Dedifferentiated amniotic fluid mesenchymal stem cell (primary cell): ENCODE measurements around the gene SUPT4H1.
"Not testable (repeated sequence)": the region's sequence is repeated elsewhere in the genome, so short reads cannot be mapped to it uniquely, and the experiment has no call there.

ENCODE experiments used
- DNase-seq: peaks from one replicate; pipeline ENCODE4 v3.0.0-alpha.2; 2016; ENCODE audit errors: extremely low spot score

Gene SUPT4H1

DNA sequence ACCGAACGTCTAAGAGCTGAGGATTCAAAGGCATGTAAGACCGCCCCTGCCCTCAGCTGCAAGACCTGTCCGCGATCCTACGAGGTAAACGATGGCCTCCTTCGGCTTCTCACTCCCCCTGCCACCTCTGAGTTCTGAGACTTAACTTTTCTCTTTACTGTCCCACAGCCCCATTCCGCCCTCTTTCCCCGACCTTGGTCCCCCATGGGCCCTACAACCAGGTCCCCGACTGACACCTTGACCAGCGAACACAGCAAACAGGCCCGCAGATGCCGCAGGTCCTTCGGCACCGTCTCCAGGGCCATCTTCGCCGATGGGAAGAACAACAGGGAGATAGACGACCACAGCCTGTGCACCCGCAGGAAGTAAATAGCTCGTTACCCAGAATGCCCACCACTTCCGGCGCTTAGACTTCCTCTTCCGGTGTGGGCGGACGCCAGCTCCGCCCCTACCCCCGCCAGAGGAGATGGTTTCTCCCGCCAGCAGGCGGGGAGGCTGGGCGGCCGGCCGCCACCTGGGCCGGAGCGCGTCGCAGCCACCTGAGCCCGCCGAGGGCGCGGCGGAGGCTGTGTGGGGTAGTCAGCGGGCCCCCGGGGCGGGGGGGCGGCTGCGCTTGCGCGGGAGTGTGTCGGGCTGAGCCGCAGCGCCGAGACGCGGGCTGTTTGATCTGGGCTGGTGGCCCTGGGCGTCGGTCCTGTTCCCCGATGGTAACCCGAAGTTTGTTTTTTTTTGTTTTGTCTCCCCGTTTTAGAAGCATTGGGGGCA, at the start of gene SUPT4H1:
TSS of gene SUPT4H1 (minus strand) at position 371 of the 765 bp plus-strand sequence. CDS start at position 305, 66 bp downstream.
- DNase-seq = peak; percentile 90

DNA sequence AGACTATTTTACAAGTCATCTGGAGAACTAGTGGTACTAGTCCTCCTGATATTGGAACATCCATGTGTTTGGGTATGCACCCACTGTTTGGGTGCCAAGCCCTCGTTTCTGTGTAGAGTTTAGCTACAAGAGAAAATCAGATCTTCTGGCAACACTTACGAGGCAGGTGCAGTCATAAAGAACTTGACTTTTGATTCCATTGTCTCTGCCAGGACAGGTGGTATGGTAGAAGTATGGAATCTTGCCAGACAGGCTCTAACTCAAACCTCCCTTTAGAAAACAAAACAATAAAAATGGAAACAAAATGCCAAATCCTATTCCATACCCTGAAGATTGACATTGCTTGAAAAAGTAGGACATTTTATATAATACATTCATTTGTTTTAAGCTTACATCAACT, 49.3 kb upstream of the SUPT4H1 start:
- no peak for DNase-seq

DNA sequence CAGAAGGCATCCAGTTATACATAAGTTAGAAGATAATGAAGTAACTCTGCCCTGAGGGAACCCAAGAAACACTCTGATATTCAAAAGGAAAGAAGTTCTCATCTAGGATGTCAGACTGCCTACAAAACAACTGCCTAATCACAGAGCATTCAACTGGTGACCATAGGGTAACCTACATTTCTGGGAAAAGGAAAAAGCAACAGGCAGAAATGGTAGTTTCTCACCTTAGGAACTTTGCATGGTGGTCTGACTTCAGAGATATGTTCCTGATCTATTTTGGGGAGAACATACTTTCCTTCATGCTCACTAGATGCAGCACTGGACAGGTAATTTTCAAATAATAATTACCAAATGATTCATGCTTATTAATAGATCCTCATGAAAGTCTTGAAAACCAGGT, 48.8 kb upstream of the SUPT4H1 start:
- no peak for DNase-seq

GRCh38 chr17:58399974-58400373, 48.0 kb upstream of the SUPT4H1 start:
- DNase-seq = no peak

DNA sequence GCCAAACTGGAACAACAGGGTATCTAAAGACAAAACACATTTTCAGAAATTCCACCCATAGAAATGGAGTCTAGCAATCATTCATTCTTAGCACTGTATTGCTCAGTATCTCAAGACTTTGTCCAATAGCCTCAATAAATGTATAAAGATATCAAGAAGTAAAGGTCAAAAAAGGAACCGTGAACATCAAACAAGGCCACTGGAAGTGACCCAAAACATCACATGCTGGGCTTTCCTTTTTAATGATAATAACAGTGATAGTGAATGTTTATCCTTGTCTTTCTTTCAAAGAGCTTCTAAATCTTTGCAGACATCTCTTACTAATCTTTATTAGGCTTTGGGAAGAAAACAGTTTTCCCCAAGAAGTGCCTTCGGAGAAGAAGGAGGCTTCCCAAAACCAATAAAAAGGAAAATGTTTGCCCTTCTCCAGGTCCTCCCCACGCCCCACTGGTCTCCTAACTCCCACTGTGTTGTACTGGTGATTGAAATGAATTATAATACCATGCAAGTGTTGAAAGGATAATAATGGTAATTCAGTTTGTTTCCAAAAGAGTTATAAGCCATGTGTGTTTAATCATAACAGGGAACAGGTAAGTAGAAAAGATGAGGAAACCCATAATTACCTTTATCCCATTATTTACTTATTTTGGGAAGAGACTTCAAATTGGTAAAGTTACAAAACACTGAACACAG, 46.7 kb upstream of the SUPT4H1 start:
- DNase-seq = no peak

- DNase-seq = not testable (repeated sequence)
These were observed 45.4 kb upstream of the SUPT4H1 start for GRCh38 chr17:58397421-58397820.

GRCh38 chr17:58396173-58396572, 44.2 kb upstream of the SUPT4H1 start:
- DNase-seq = no peak

GRCh38 chr17:58394534-58395223, 42.7 kb upstream of the SUPT4H1 start:
- no peak for DNase-seq

GRCh38 chr17:58391302-58391984, 39.4 kb upstream of the SUPT4H1 start:
- no peak for DNase-seq

DNA sequence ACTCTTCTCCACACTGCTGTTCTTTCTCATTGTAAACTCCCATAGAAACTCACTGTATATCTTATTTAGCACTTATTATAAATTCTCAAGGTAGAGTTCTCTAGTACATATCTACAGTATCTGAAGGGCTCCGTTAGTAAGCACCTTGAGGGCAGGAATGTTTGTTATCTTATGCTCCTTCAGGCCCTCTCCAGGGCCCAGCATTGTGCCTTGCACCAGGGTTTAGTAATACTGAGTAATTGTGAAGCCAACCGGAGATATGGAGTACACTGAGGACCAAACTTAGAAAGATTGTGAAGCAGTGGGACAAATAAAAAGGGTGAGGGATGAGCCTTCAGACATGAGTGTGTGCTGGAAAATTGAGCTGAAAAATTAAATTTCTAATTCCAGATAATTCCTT, 38.9 kb upstream of the SUPT4H1 start:
- DNase-seq = no peak

DNA sequence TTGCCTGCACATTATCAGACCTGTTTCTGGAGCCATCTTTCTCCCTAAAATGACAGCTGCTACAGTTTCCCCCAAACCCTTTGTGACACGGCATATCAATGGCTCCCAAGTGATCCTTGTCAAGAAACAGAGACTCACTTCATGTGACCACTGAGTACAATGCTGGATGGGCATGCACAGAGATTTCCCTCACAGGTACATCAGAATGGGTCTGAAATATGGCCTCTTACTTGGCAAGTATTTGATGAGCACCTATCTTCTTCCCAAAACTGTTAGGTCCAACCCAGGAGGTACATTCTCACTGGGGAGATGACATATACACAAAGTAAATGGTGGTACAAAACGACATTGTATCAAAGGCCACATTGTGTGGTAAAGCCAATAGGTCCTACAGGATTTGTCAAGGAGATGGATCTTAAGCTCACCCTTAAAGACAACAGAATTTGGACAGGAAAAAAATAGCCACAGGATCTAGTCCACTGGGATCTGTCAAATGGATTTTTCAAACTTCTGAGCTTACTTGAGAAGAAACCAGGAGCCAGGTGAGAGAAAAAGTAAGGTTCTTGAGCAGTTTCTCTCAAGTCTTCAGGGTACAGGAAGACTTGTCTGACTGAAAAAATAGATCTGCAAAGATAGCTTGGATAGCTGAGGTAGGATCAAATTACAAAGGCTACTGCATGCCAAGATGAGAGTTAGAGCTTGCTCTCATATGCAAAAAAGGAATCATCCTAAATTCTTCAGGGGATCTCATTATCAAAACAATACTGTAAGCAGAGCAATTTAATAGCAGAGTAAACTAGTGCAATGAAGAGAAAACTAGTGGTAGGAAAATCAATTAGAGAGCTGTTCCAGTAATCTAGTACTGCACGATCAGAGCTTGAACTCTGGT, 36.5 kb upstream of the SUPT4H1 start:
- DNase-seq = no peak

- DNase-seq = no peak
These were observed 35.8 kb upstream of the SUPT4H1 start for GRCh38 chr17:58387834-58388233.

GRCh38 chr17:58386708-58387107, 34.7 kb upstream of the SUPT4H1 start:
- DNase-seq = no peak

DNA sequence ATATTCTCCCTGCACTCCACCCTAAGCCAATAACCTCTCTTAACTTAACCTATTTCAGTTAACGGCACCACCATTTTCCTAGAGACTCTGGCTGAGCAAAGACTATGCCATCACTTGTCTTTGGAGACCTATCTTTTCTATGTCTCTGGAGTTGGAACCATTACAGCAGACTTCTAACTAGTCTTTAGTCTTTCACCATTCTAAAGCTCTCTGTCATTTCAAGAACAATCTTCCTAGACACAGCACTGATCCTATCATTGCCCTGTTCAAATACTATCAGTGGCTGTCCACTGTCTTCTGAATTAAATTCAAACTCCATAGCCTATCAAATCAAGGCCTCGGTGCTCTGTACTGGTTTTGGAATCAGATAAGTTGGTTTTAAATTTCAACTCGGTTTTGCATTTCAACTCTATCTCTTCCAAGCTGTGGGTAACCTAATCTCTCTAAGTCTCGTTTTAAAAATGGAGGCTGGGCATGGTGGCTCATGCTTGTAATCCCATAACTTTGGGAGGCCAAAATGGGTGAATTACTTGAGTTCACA, 33.4 kb upstream of the SUPT4H1 start:
- no peak for DNase-seq

- no peak for DNase-seq
These were observed 32.9 kb upstream of the SUPT4H1 start for GRCh38 chr17:58384897-58385296.

GRCh38 chr17:58383892-58384462, 32.0 kb upstream of the SUPT4H1 start:
- DNase-seq = no peak

- no peak for DNase-seq
These were observed 30.9 kb upstream of the SUPT4H1 start for GRCh38 chr17:58382872-58383242.

DNA sequence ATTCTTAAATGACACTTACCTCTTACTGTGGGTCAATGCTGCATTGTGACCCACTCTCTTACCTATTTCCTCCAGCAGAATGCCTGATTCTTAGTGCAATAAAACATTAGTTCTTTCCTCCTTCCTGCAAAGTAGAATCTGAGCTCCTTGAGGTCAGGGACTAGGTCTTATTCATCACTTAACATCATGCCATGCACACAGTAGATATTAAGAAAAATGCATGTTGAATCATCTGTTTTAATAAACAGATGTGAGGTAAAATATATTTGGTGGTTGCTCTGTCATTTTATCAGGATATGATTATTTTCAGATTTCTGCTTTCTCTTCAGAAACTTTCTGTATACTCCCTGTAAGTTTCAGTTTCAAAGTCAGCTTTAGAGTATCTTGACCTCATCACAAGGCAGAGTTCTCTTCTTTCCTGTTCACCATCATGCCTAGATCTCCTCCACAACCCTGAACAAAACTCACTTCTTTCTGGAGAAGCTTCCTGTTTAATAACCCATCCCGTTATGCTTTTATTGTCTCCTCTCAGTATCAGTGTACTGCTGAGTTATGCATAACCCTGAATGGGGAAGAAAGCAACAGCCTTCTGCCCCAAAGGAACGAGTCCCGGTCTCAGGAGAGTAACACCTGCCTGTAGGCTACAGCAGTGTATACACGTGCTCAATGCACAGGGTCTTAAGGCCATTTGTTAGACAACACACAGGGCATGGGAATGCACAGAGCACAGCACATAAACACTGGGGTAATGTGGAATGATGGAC, 30.3 kb upstream of the SUPT4H1 start:
- DNase-seq = no peak

DNA sequence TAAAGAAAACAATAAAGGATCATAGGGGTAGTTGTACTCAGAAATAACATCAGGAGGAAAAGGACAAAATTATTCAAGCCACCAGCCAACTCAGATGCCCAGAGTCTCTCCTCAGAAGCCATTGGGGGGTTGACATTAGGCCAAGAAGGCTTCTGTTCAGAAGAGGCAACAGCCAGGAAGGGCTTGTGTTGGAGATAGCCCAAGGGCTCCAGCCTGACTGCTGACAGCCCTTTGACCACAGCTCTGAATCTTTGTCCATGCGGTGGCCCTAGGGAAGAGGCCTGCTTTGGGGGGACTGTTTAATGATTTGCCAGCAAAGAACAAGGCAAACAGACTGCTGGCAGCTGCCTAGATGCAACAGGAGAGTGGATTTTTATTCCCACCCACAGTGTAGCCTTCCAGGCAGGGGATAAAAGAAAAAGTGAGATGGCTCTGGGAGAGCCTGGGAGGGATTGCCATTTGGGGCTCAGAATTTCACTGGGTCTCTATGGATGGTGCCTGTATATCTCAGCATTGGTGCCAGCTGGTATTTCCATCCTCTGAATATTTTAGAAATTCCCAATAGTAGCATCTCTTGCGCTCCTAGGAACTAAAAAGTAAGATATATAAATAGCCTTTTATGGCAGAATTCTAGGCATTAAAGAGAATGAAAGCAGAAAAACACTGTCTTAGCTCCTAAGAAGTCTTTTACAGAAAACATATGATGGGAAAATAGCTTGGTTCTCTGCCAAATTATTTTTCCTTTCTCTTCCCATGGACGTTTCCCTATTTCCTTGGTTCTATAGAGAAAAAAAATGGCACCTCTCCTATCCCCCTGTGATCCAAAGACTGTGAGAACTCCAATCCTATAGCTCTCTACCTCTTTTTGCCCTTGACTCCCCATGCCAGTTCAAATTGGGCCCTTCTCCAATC, 29.4 kb upstream of the SUPT4H1 start:
- DNase-seq = no peak
